Activated gamma-delta T cell treated with anti-CD3 and anti-CD28 coated beads, Interleukin-2, amount 50 U/mL, for 16 hours (primary cell): Measurements from ENCODE around the gene PKP4.

Experiments used
- DNase-seq: peaks from one replicate; pipeline ENCODE4 v3.0.0-alpha.2; 2020; ENCODE audit warnings: low read depth

PKP4 gene

DNA sequence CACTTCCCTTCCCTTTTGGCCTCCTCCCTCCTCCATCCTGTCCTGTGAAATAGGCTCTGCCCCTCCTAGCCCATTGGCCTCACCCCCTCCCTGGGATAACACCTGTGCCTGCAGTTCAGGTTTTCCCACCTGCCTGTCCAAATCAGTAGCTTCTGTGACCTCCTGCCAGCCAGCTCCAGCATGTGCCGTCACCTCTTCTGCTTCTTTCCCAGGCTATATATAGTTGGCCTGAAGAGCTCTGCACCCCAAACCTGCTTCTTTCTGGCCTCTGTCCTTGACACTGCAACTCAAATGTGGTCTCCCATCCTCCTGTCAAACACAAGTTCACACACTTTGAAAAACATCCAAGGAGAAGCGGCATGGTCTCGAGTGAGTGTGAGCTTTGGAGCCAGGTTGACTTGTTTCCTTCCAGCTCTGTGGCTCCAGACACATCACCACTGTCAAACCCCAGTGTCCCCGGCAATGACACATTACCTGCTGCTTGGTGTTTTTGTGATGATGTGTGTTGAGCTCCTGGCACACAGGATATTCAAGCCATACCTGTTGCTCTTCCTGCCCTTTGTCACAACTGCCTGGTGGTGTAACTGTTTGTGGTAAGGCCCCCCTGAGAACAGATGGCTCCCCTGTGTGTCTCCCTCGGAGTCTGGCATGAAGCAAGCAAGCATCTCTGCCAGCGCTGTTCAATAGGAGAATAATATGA is 194.8 kb downstream of the PKP4 start:
- no peak for DNase-seq

DNA sequence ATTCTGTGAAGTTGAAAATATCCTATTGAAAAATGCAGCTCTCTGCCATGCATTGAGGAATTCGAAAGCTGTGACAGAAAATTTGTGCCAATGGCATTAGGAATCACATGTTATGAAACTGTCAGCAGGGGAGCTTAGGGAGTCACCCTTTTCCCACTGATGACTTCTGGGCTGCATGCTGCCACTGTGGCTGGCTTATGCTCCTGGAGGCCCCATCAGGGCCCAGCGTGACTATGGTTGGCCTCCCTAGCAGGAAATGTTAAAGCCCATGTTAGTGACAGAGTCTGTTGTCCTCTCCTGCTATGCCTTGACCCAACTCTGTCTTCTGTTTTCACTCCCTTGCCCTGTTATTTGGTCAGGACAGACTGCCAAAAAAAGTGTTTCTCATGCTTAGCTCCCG is 198.9 kb downstream of the PKP4 start:
- no peak for DNase-seq

DNA sequence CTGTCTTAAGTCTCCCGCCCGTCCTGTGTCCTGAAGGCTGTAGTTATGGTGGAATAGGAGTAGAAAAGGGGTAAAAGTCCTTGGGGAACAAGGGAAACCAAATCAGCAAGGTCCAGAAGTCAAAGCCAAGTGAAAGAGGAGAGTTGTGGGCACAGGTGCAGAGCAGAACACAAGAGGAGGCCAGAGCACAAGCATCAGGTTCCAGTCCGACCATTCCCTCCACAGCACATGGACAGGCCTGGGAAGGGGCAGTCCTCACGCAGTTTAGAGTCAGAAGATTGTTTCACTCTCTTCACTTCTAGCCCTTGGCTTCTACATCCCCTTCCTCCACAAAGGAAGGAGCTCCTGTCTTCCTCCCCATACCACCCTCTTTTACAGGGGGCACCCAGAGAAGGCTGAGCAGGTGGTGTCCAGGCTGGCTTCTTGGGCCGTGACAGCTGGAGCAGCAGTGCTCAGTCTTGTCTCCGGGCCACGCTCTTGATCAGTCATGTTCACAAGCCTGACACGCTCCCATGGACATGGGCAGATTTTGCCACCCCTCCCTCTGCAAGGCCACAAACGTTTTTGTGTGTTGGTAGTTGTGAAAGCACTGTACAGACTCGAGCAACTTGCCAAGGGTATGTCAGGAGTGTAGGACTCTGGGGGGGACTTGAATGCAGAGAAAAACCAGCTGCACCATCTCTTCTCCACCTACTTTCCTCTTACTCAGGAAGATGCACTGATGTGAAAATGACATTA is 199.9 kb downstream of the PKP4 start:
- DNase-seq = no peak

DNA sequence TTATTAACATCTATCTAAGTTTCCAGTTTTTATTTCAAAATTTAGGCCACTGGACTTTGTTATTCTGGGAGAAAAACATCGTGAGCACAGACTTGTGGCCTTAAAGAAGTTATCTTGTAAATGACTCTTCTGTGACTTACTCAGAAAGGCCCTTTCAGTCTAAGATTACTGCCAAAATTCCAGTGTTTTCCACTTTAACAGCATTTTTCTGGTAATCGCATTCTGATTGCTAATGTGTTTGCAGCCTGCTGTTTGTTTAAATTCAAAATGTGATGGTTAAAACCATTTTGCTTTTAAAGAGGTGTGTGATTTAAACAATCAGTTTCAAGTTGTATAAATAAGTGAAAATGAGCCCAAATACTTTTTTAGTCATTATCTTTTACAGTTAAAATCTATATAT is 201.6 kb downstream of the PKP4 start:
- DNase-seq = no peak

DNA sequence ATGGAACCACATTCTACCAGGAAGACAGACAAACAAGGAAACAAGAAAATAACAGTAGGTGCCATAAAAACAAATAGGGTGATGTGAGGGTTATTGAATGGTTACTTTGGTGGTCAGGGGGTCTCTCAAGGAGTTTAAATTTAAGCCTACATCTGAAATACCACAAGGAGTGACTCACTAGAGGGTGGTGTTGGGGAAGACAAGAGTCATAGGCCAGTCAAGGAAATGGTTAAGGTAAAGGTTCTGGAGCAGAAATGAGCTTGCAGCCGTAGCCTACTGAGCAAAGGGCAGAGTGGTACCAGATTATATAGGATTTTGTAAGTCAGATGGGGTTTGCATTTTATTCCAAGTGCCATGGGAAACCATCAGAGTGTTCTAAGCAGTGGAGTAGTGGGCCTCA is 202.7 kb downstream of the PKP4 start:
- no peak for DNase-seq

DNA sequence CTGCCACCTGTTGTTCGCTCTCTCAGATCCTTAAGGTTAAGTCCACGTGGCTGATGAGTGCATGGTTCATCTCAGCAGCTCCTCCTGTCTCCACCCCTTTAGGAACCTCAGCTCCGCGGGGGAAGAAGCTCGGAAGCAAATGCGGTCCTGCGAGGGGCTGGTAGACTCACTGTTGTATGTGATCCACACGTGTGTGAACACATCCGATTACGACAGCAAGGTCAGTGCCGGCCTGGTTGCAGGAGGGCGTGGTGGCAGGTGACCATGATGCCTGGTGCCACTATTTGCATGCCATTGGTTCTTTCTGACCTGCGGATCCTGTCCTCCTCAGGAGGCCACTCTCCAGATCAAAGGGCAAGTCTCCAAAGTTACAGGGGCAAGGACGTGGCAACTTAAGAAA is 204.5 kb downstream of the PKP4 start:
- DNase-seq = no peak

DNA sequence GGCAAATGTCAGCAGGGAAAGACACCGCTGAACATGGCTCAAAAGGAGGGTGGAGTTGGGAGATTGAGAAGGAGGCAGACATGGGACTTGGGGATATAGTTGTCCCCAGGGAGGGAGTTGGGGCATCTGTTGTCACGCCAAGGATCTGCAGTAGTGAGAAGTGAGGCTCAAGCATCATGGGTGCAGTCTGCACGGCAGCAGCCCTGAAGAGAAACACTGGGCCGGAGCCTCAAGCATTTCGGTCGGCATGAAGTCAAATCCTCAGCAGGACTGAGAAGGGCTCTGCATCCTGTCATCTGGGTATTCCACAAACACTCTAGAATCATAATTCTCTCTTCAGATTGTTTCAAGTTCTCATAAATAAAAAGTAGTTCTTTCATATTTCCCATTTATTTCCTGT is 205.7 kb downstream of the PKP4 start:
- no peak for DNase-seq

DNA sequence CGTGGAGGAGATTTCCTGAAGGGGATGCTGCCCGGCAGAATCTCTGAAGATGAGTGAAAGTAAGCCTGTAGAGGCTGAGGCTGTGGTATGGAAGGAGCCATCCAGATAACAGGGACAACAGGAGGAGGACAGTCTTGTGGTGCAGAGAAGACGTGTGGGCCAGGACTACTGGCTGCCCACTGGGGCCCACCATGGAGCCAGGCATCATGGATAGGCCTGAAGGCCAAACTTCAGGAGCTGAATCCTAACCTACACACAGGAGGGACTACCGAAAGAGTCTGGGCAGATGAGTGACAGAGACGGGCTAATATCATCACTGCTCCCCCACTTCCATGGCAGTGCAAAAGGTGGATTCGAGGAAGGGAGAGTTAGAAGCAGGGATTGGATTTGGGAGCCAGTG is 207.0 kb downstream of the PKP4 start:
- no peak for DNase-seq

DNA sequence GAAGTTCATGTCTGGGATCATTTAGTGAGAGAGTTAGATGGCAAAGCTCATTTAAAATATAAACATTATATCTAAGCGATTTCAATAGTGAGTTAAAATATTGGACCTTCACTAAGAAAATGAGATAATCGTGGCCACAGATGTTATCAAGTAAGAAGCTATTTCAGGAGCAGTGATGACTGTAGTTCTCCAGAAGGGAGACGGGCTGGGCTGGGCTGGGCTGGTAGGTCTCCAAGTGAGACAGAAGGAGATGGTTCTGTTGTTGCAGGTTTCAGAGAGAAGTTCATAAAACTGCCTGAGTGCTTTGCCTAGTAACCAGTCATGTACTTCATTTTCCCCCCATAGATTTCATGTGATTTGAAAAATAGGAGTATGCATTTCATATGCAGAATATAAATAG is 208.2 kb downstream of the PKP4 start:
- no peak for DNase-seq

DNA sequence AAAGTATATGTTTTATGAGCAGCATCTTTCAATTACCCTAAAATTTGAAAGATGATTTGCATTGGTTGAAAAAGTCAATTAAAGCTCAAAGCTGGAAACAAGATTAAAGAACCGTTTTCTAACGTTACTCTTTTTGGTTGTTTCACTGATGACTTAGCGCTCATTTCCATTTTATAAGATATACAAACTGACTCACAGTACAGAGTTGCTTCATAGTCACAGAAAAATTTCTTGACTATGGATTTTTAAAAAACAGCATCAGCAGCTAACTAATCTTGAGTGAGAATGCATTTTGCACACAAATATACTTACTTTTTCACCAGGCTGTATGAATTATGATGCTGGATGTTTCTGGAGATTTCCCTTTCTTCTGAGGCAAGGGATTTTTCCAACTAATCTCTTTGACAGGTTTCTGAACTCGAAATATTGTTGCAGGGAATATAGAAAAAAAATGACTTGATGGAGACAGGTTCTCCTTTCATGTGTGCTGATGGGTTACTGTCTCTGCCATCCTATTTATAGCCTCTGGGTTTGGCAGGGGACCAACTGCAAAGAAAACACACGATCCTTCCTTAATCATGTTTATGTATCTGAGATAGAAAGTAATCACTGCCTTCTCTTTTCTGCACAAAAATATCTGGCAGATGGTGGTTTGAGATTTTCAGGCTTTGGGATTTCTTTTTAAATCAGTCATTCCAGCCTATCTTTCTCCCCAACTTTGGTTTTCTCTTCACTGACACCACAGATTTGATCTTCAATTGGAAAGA is 209.0 kb downstream of the PKP4 start:
- DNase-seq = no peak

DNA sequence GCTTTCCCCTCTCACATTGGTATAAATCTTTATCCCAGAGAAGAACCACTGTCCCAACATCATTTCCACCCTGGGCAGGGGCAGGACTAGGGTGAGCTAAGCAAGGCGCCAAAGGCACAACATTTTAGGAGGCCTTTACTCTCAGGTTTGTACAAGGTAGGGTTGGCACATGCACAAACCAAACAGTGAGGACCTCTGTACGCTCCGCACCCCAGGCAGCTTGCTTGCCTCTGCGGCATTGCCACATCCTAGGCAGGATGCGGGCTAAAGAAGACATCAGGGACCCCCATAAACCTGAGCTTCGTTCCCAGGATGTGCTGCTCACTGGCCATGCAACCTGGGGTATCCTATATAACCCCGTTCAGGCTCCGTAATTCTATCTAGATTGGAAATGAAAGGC is 210.2 kb downstream of the PKP4 start:
- DNase-seq = no peak

DNA sequence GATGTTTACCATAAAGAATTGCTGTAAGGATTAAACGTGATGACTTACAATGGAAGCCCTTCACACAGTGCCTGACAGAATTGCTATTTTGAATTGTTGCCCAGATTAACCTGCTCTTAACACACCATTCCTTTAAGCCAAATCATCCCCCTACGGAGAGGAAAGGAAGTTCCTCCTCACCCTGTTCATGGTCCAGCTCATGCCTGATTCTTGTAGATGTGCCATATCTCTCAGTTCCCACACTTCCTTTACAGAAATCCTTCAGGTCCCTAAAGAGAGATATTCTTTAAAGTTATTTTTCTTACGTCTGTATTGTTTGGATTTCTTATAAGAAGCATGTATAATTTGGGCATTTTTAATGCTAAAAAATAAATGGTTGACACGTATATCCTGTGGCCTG is 210.8 kb downstream of the PKP4 start:
- DNase-seq = no peak

DNA sequence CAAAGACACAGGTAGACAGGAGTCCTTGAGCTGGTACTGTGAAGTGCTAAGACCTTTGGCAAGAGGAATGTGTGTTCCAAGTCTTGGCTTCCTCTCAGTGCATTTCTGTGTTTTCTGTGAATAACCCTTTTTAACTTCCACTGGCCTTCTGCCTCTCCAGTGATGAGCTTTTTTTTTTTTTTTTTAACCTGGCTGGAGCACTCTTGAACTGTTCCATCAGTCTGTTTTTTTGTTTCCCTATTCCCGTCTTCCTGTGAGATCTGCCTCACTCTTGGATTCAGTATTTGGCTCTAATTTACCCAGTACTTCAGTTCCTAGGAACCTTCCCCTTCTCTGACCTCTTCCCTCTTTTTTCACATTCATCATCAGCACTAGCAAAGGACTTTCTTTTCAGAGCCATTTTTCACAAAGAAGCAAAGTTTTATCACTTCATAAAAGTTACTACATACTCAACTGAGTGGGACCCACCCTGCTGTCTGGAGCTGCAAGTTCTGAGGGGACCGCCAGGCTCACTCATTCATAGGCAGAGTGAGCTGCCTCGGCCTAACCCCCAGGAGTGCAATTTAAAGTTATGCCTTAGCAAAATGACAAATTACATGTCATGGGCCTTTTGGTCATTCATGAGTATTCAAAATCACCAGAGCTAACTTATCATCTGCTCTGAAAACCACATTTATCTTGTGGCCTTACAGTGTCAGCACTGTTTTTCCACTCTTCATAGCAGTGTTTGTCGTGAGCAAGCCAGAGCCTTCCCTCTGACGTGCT is 211.4 kb downstream of the PKP4 start:
- no peak for DNase-seq

DNA sequence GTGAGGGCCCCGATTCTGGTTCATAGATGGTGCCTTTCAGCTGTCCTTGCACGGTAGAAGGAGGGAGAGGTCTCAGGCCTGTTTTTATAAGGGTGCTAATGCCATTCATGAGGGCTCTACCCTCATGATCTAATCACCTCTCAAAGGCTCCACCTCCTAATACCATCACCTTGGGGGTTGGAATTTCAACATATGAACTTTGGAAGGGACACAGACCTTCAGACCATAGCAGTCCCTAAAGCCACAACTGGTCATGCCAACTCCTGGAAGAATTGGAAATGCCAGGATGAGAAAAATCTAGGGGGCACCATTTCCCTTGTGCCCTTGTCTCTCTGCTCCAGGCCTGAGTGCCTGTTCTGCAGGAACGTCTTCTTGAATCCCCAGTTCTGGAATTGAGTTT is 213.5 kb downstream of the PKP4 start:
- no peak for DNase-seq

DNA sequence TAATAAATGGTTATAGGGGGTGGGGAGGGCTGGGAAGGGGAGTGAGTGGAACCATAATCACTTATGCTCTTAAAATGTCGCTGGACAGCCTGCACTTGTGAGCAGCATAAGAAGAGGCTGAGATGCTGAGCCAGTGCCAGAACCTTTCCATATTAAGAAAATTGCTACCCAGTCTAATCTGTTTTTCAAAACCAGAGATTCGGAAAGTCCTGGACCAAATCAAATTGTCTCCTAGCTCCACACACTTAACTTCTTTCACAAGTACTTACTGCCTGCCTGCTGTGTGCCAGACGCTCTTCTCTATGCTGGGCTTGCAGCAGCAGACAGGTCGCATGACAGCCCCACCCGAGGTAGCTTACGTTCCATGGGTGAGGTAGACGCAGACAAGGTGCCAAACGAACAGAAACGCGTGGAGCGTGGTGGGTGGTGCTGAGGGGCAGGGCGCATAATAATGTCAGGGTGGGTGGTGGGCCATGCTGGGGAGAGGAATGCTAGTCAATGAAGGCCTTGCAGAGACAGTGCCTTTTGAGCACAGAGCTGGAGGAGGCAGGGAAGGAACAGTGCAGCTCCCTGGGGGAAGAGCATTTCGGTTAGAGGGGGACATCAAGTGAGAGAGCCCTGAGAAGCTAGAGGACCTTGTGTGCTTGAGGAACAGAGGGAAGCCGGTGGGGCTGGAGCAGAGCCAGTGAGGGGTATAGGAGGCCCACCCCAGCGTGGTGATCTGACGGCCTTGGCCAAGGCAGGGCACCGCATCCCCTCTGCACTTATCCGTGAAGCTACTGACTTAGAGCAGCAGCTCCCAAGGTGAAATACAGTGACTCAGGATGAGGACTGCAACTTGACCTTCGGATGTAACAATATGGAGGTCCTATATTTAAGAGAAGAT is 214.9 kb downstream of the PKP4 start:
- no peak for DNase-seq

DNA sequence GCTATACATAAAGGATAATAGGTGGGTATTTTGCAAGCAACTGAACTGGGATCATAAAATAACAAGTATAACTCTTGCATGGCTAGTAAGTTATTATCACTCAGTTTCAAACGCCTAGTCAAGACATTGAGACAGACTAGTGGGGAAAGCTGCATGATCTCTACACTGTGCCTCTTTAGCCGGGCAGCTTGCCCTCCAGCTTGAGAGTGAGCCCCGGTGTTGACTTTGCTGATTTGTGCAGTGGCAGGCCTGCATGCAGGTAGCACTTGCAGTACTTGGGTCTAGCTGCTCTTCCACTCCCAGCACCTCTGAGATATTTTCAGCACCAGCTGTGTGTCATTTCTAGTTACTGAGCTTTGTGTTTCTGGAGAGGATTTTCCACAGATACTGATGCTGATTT is 219.5 kb downstream of the PKP4 start:
- DNase-seq = no peak

DNA sequence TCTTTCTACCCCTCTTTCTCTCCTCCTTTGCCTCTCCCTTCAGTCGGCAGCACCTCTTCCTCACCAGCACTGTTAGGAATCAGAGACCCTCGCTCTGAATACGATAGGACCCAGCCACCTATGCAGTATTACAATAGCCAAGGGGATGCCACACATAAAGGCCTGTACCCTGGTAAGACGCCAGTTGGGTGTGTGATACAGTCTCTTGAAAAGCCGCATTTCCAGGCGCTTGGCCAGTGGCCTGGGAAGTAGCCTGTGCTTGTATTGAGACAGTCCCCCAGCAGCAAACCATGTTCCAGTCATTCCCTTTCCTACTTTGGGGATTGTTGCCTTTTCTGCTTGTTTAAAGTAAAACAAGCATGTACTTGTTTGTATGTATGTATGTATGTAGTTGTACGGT is 219.9 kb downstream of the PKP4 start:
- no peak for DNase-seq

DNA sequence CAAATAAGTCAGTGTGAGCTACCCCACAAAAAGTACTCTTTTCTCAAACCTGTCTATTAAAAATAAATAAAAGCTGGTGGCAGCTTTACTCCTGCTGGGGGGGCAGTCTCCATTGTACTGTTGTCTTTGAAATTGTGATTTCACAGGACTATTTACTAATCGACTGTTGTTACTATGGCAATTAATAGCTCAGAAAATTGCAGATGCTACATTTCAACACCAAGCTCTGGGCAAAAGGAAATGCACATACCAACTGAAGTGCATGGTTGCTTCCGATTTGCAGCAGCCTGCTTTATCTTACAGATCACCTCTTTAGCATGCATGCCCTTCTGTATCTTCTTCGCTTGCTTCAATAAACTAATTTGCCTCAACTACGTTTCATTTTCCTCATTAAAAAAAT is 220.8 kb downstream of the PKP4 start:
- no peak for DNase-seq

DNA sequence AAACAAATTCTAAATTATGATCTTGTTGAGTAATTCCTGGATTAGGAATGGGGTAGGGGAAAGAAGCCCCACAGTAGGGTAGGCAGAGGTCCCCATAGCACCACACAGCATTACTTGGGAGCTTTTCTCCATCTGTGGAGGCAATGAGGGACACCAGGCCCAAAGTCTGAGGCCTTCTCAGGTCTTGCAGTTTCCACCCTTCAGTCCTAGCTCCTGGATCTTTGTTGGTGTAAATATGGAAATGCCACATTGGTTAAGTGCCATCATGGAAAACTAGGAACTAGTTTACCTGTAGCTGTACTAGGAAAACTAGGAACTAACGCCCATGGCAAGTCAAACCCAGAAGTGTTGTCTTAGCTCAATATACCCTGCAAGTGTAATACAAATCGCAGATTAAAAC is 225.1 kb downstream of the PKP4 start:
- no peak for DNase-seq

DNA sequence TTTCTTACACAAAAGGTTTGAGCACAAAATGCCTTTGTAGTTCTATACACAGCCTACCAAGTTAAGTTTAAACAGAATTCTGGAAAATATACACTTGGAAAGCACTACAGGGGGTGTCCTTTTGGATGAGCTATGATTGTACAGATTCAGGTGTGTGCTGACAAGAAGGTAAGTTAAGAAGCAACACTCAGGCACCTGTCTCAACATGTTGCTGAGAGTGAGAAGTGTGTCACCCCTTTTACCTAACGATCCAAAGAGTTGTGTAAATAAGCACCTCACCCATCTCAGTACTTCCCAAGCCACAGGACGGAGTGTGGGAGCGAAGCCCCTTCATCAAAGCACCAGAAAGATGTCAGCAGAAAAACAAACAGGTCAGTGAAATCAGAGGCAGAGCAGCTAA is 228.9 kb downstream of the PKP4 start:
- DNase-seq = no peak

DNA sequence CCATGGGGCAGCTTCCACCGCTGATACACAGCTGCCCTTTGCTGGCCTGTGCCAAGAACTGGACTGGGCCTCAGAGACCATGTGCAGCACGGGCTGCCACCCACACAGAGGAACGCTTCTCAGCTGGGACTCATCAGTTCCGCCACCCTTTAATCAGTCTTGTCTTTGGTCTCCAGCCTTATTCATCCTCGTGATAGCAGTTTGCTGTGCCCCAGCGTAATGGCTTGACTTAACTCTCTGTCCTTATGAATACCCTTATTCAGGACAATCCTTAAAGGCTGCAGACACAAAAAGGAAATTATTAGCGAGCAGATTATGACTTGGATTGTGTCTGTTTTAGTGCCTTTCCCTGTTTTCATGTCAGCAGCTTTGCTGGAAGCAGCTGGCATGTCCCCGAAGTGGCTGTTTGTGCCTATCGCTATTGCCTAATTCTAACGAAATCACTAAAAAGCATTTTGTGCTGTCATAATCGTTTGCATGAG is 229.5 kb downstream of the PKP4 start:
- DNase-seq = no peak
